Activated T-cell treated with anti-CD3 and anti-CD28 coated beads, Interleukin-2, amount 50 U/mL, for 24 hours (primary cell): ENCODE results near the gene FAM83D.

Experiments
- DNase-seq: peaks from one replicate; pipeline ENCODE4 v3.0.0-alpha.2; 2020
- H3K27ac Mint-ChIP-seq: 2 replicates; pipeline ENCODE4 v1.8.0; 2020; ENCODE audit warnings: mild to moderate bottlenecking, mixed read lengths
- H3K27me3 Mint-ChIP-seq: 2 replicates; pipeline ENCODE4 v1.8.0; 2020; ENCODE audit warnings: mixed read lengths
- H3K36me3 Mint-ChIP-seq: 2 replicates; pipeline ENCODE4 v1.8.0; 2020; ENCODE audit warnings: low read depth, mixed read lengths
- H3K4me1 Mint-ChIP-seq: 2 replicates; pipeline ENCODE4 v1.8.0; 2020; ENCODE audit warnings: low read depth, mixed read lengths
- H3K4me3 Mint-ChIP-seq: 2 replicates; pipeline ENCODE4 v1.8.0; 2020; ENCODE audit warnings: mild to moderate bottlenecking, moderate library complexity, mixed read lengths
- H3K9me3 Mint-ChIP-seq: 2 replicates; pipeline ENCODE4 v1.8.0; 2020; ENCODE audit warnings: mixed read lengths

FAM83D gene

DNA sequence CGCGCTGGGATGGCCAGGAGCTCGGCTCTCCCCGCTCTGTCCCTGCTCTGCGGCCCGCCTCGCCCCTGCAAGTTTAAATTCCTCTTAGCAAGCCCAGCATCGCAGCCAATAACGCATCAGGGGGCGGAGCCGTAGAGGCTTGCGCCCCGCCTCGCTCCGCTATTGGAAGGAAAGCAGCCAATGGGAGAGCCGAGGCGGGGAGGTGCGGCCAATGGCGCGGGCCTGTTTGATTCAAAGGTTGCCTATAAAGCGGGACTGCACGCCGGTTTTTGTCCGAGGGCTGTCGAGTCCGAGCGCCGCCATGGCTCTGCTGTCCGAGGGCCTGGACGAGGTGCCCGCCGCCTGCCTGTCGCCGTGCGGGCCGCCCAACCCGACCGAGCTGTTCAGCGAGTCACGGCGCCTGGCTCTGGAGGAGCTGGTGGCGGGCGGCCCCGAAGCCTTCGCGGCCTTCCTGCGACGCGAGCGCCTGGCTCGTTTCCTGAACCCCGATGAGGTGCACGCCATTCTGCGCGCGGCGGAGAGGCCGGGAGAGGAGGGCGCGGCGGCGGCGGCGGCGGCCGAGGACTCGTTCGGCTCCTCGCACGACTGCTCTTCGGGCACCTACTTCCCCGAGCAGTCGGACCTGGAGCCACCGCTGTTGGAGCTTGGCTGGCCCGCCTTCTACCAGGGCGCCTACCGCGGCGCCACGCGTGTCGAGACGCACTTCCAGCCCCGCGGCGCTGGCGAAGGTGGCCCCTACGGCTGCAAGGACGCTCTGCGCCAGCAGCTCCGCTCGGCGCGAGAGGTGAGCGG lies at the start of gene FAM83D:
Gene FAM83D, plus strand, starts transcription at position 276 of the 792 bp plus-strand sequence. Its CDS starts 26 bp downstream, at position 302.
- Mint-ChIP-seq H3K4me3 (peak within 1 kb of the TSS; percentile 84), H3K4me1 (peaks cover 24% of the 10 kb centered on the region), H3K9me3 (no peaks in the 10 kb centered on the region), H3K36me3 (peaks cover 40% of the 10 kb centered on the region), H3K27ac (peak within 1 kb of the TSS; percentile 79), H3K27me3 (no peaks in the 10 kb centered on the region)
- DNase-seq = peak; percentile 96

DNA sequence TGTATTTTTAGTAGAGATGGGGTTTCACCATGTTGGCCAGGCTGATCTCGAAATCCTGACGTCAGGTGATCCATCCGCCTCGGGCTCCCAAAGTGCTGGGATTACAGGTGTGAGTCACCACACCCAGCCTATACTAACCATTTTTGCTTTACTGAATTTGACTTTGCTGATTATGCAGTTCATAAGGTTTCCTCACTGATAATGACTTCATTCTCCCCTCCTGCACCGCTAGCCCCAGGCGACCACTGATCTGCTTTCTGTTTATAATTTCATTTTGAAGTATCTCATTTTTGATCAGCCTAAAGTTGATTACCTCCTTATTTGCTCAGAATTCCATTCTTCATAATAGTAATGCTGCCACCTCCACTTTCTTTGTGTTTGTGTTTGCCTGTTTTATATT lies 48.7 kb upstream of the FAM83D start:
- peaks cover 76% of the 10 kb centered on the region for H3K36me3 Mint-ChIP-seq
- peak overlapping the region; percentile 97 for H3K27ac Mint-ChIP-seq

DNA sequence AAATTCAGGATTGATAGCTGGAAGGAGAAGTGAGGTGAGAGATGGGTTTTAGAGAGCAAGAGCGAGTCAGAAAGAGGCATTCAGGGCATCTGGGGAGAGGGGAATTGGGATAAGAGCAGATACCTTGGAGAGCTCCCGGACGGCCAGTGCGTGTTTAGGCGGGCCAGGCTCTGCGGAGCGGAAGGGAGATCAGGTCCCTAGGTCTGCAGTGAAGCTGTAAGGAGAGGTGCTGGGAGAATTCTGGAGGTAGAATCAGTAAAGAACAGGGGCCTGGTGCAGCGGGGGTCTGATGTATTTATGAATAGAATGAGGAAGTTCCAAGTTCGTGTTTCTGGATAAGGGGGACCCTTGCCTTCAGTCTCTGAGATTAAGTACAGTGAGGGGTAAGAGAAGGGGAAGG lies 47.4 kb upstream of the FAM83D start:
- Mint-ChIP-seq H3K4me1 (peaks cover 97% of the 10 kb centered on the region), H3K4me3 (no peak overlapping the region), H3K27me3 (no peaks in the 10 kb centered on the region), H3K36me3 (peaks cover 84% of the 10 kb centered on the region), H3K9me3 (no peaks in the 10 kb centered on the region), H3K27ac (peak overlapping the region; percentile 82)
- DNase-seq = peak; percentile 19

More for the DNA sequence above, 48.7 kb upstream of the FAM83D start:
- H3K27me3 Mint-ChIP-seq = no peaks in the 10 kb centered on the region
- H3K4me3 Mint-ChIP-seq = peak overlapping the region; percentile 31
- H3K4me1 Mint-ChIP-seq = peaks cover 97% of the 10 kb centered on the region
- DNase-seq = peak; percentile 29
- H3K9me3 Mint-ChIP-seq = peaks cover 1% of the 10 kb centered on the region

GRCh38 chr20:38880952-38881735 lies 45.1 kb upstream of the FAM83D start:
- H3K9me3 Mint-ChIP-seq = no peaks in the 10 kb centered on the region
- H3K27me3 Mint-ChIP-seq = no peaks in the 10 kb centered on the region
- peak; percentile 29 for DNase-seq
- H3K36me3 Mint-ChIP-seq = peaks cover 76% of the 10 kb centered on the region
- peaks cover 84% of the 10 kb centered on the region for H3K4me1 Mint-ChIP-seq
- no peak overlapping the region for H3K4me3 Mint-ChIP-seq
- peak overlapping the region; percentile 78 for H3K27ac Mint-ChIP-seq

DNA sequence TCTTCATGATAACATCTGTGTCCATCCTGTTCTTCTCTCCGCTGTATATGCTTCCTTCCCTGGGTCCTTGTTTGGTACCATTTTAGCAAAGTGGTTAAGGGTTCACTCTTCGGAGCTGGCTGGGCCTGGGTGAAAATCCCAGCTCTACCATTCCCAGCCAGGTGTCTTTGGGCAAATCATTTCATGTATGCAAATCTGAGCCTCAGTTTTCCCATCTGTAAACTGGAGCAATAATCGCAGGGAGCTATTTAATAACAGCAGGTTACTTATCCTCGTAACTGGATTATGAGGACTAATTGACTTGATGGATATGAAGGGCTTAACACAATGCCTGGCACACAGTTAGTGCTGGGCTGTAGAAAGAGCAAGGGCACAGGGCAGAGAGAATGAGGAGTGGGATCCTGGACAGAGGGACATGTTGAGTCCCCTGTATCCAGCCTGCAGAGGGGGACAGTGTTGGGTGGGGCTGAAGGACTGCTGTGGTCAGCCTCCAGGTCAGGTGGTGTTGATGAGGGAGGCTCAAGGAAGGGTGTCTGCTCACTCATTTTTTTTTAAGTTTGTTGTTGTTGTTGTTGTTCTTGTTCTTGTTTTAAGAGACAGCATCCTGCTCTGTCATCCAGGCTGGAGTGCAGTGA lies 44.3 kb upstream of the FAM83D start:
- Mint-ChIP-seq H3K36me3 (peaks cover 74% of the 10 kb centered on the region), H3K27me3 (no peaks in the 10 kb centered on the region), H3K9me3 (no peaks in the 10 kb centered on the region), H3K4me1 (peaks cover 77% of the 10 kb centered on the region), H3K27ac (peak overlapping the region; percentile 78), H3K4me3 (no peak overlapping the region)
- DNase-seq = peak; percentile 25

DNA sequence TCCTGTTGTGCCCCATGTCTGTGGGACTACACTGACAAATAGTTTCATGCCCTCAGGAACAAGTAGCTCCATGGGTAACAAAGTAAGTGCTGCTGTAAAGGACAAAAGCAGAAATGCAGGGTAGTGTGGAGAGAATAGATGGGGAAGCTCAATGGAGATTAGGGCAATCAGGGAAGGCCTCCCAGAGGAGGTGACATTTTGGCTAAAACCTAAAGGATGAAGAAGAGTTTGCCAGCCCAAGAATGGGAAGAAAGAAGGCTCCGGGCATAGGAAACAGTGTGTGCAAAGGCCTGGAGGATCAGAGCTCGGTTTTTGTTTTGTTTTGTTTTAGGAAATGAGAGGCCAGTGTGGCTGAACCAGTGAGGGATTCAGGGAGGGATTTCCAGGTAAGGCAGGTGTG lies 43.6 kb upstream of the FAM83D start:
- Mint-ChIP-seq H3K9me3 (no peaks in the 10 kb centered on the region), H3K4me3 (no peak overlapping the region), H3K36me3 (peaks cover 77% of the 10 kb centered on the region), H3K27me3 (no peaks in the 10 kb centered on the region), H3K4me1 (peaks cover 75% of the 10 kb centered on the region), H3K27ac (peak overlapping the region; percentile 78)
- no peak for DNase-seq

DNA sequence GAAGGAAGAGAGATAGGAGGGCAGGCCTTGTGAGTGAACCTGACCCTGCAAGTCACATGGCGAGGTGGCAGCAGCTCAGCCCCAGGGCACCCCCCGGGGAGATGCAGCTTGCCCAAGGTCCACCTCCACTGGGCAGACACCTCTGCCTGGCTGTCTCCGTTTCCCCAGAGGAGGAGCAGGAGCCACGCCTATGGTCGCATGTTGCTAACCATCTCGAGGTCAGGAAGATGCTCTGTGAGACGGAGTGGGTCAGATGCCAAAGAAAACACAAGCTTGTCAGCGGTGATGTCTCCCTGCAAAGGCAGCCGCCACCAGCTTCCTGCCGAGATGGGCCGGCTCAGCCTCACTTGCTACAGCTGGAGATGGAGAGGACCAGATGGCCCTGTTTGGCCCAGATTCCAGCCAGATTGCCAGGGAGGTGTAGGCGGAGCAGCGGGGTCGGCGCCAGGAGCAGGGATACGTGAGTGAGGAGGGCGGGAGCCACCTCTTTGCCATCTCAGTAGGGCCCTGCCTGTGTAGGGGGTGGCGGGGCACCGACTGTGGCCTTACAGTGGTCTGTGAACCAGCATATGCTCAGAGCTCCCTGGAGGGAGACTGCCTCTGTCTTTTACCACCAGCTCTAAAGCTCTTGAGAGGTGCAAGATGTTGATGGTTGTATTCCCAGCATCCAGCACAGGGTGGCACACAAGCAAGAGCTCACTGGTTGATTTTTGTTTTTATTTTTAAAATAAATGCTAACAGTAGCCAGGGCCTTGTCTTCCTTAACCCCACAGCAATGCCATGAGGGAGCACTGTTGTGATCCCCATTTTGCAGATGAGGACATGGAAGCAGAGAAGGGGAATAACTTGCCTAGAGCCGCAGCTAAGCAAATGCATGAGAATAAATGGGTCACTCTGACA lies 42.9 kb upstream of the FAM83D start:
- Mint-ChIP-seq H3K4me1 (peaks cover 70% of the 10 kb centered on the region), H3K27me3 (no peaks in the 10 kb centered on the region), H3K27ac (peak overlapping the region; percentile 78), H3K36me3 (peaks cover 76% of the 10 kb centered on the region), H3K4me3 (no peak overlapping the region), H3K9me3 (no peaks in the 10 kb centered on the region)
- peak; percentile 37 for DNase-seq

GRCh38 chr20:38883981-38884733 lies 42.1 kb upstream of the FAM83D start:
- H3K27ac Mint-ChIP-seq = peak overlapping the region; percentile 78
- peaks cover 75% of the 10 kb centered on the region for H3K36me3 Mint-ChIP-seq

GRCh38 chr20:38885357-38885756 lies 40.9 kb upstream of the FAM83D start:
- Mint-ChIP-seq H3K27ac (peak overlapping the region; percentile 55), H3K4me3 (no peak overlapping the region), H3K4me1 (peaks cover 68% of the 10 kb centered on the region), H3K9me3 (no peaks in the 10 kb centered on the region), H3K36me3 (peaks cover 77% of the 10 kb centered on the region), H3K27me3 (no peaks in the 10 kb centered on the region)
- DNase-seq = no peak

More at GRCh38 chr20:38883981-38884733, 42.1 kb upstream of the FAM83D start:
- no peaks in the 10 kb centered on the region for H3K9me3 Mint-ChIP-seq
- no peaks in the 10 kb centered on the region for H3K27me3 Mint-ChIP-seq
- H3K4me3 Mint-ChIP-seq = no peak overlapping the region
- H3K4me1 Mint-ChIP-seq = peaks cover 66% of the 10 kb centered on the region
- DNase-seq = no peak

- H3K4me3 Mint-ChIP-seq = no peak overlapping the region
- DNase-seq = no peak
- peak overlapping the region; percentile 37 for H3K27ac Mint-ChIP-seq
- H3K27me3 Mint-ChIP-seq = no peaks in the 10 kb centered on the region
- peaks cover 71% of the 10 kb centered on the region for H3K36me3 Mint-ChIP-seq
- H3K4me1 Mint-ChIP-seq = peaks cover 63% of the 10 kb centered on the region
- H3K9me3 Mint-ChIP-seq = no peaks in the 10 kb centered on the region
Observed at GRCh38 chr20:38888059-38888831, 38.0 kb upstream of the FAM83D start.

DNA sequence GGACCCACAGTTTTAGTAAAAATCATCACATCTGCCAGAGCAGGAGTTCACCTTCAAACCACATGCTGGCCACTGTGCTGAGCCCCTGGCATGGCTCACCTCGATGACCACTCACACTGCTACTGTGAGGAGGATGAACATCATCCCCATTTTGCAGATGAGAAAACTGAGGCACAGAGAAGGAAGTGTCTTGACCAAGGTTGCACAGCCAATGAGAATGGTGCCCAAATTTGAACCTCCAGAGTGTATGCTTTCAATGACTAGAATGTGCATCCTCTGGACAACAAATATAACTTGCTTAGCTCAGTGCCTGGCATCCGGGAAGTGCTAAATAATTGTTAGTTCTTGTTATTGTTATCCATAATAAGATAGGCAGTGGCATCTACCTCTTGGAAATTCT lies 37.2 kb upstream of the FAM83D start:
- H3K4me3 Mint-ChIP-seq = no peak overlapping the region
- H3K4me1 Mint-ChIP-seq = peaks cover 62% of the 10 kb centered on the region
- no peak for DNase-seq
- peaks cover 70% of the 10 kb centered on the region for H3K36me3 Mint-ChIP-seq
- peak overlapping the region; percentile 95 for H3K27ac Mint-ChIP-seq
- H3K27me3 Mint-ChIP-seq = no peaks in the 10 kb centered on the region
- no peaks in the 10 kb centered on the region for H3K9me3 Mint-ChIP-seq

- DNase-seq = no peak
- peaks cover 72% of the 10 kb centered on the region for H3K36me3 Mint-ChIP-seq
- no peaks in the 10 kb centered on the region for H3K27me3 Mint-ChIP-seq
- H3K9me3 Mint-ChIP-seq = no peaks in the 10 kb centered on the region
- peaks cover 65% of the 10 kb centered on the region for H3K4me1 Mint-ChIP-seq
- H3K4me3 Mint-ChIP-seq = no peak overlapping the region
- peak overlapping the region; percentile 95 for H3K27ac Mint-ChIP-seq
Observed at GRCh38 chr20:38889792-38890496, 36.3 kb upstream of the FAM83D start.
